Stimulated activated CD8-positive, alpha-beta memory T cell treated with anti-CD3 and anti-CD28 coated beads, Interleukin-15, amount 100 ng/mL, for 1 hour (primary cell): ENCODE measurements around the gene OXGR1.
"Not testable (repeated sequence)": the region's sequence is repeated elsewhere in the genome, so short reads cannot be mapped to it uniquely, and the experiment has no call there.

Source experiments
- DNase-seq: peaks from one replicate; pipeline ENCODE4 v3.0.0-alpha.2; 2020; ENCODE audit warnings: low read depth

The OXGR1 gene

DNA sequence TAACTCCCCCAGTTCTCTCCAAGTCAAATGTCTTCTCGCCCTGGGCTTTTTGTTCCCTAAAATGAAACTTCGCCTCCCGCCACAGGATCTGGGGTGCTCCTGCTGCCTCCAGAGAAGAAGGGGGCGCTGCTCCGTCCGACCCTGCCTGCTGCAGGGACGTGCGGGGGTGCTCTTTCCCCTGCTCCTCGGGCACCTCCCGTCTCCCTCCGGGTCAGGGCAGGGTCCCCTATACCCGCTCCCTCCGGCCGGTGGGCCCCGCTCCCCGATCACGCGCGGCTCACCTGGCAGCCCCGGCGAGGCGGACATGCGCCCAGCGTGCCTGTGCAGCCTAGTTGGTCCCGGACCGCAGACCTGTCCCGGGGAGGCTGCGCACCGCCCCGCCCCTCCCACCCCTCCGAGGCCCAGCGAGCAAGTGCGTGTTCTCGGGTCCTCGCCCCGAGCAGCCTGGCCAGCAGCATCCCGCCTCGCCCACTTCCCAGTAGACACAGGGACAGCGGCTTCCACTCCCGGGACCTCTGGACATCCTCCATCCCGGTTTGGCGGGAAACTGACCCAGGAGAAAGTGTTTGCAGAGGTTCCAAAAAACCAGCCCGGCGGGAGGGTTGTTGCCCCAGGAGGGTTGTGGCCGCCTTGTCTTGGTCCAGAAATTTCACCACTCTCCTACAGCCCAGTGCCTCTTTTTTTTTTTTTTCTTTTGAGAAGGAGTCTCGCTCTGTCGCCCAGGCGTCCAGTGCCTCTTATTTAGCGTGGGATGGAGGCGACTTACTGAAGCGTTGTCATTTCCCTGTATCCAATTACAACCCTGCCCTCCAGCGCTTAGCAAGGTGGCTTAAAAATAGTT, at the start of gene OXGR1:
Gene OXGR1 (minus strand): TSS at position 460 of the 841 bp plus-strand sequence. CDS start 6,717 bp downstream, outside the sequence.
- no peak for DNase-seq

DNA sequence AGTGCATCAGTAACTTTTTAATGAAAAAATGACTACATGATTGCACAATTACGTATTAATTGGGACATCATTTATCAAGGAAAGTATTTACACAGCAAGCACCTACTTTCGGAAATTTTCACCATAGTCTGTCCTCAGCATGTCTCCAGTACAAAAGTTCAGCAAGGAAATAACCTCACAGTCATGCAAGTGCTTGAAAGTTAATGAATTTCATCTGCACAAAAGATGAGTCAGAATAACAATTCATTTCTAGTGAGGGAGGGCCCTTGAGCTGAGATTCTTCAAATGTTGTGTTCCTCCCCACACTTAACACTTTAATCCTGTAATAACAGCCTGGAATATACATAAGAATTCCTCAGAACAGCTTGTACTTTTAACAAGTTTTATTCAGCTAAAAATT, 49.0 kb upstream of the OXGR1 start:
- DNase-seq: no peak

GRCh38 chr13:97030705-97031452, 36.6 kb upstream of the OXGR1 start:
- DNase-seq: no peak

GRCh38 chr13:97028441-97029299, 34.4 kb upstream of the OXGR1 start:
- peak; percentile 30 for DNase-seq

- DNase-seq: no peak
Measured at GRCh38 chr13:97027162-97027554, 32.9 kb upstream of the OXGR1 start.

- DNase-seq: no peak
Measured at GRCh38 chr13:97026531-97027161, 32.4 kb upstream of the OXGR1 start.

DNA sequence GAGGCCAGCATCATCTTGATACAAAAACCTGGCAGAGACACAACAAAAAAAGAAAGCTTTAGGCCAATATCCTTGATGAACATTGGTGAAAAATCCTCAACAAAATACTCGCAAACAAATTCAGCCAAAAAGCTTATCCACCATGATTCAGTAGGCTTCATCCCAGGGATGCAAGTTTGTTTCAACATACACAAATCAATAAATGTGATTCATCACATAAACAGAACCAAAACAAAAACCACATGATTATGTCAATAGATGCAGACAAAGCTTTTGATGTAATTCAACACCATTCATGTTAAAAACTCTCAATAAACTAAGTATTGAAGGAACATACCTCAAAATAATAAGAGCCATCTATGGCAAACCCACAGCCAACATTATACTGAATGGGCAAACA, 29.5 kb upstream of the OXGR1 start:
- not testable (repeated sequence) for DNase-seq

- DNase-seq: no peak
Measured at GRCh38 chr13:97023117-97023516, 28.8 kb upstream of the OXGR1 start.

- DNase-seq: no peak
Measured at GRCh38 chr13:97021241-97021640, 27.0 kb upstream of the OXGR1 start.

DNA sequence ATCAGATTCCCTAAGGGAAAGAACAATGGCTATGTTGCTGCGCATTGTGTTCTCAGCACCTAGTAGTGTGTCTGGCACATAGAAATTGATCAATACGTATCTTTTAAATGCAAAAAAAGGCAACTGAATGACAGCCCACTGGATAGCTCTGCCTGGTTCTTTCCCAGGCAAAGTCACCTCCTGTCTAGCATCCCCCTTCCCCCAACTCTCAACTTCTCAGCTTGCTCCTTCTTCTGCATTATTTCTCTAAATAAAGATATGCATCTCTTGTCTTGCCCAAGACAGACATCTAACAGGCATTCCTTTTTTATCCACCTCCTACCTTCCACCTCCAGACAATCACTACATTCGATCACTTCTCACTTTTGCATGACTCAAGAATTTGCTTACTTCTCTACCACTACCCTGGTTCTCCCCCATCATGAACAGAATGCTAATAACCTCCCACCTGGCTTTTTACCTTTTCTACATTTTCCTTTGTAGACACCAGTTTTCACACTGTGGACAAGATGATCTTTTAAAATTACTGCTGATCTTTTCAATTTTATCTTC, 26.5 kb upstream of the OXGR1 start:
- no peak for DNase-seq

DNA sequence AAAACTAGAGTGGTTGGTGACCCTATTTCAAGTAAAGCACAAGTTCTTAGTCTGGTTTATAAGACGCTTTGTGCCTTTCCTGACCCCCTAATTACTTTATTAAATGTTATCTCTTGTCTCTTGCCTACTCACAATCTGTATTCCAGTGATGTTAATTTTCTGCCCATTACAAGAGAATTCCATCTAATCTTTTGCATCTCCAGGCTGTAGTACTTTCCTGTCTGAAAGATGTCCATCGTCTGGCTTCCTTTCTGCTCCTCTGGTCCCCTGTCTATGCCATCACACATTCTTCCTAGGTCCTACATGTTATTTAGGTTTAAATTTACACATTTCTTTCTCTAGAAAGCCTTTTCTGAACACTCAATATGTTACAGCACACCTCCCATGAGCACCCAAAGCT, 25.9 kb upstream of the OXGR1 start:
- DNase-seq: no peak

DNA sequence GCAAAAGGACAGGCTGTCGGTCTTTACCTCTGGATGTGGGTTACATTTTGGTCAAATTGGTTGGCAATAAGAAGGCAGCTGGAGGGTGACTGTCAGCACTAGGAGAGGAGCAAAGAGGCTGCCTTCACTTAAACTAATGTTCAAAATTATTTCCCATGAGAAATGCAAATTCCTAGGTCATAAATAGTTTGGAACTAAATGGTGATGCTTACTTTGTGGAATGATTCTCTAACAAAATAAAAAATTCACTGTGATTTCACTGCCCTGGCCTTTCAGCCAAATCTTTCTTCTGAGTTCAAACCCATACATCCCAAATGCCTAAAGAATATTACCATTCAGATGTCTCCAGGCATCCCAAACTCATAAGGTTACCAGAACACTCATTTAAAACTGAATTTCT, 25.0 kb upstream of the OXGR1 start:
- DNase-seq: no peak

GRCh38 chr13:97018029-97018819, 23.9 kb upstream of the OXGR1 start:
- peak; percentile 6 for DNase-seq

- DNase-seq: no peak
Measured at GRCh38 chr13:97017322-97017721, 23.0 kb upstream of the OXGR1 start.

DNA sequence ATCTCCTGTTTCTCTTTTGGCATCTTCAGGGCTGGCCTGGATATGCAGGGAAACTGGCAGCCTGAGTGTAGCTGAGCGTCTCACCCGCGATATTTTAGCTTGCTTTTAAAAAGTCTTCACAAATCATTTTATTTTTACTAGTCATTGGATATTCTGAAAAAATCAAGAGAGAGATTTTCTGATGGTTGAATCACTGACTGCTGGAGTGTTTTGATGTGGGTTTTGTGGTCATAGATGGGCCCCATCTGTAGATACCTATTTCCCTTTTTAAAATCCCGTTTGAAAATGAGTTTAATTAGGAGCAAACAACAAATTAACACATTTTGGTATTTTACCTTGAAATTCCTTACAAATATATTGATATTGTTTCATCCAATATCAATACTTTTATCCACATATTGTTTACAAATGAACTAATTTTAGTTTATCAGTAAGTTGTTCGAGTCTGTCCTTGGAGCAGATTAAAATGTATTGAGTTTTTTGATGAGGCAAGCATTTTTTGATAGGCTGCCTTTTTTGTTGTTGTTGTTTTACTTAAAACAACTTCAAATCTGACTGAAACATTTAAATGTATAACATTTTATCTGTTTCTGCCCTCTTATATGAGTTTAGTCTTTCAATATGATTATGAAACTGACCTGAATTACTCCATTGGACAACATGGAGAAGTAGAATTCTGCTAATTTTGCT, 21.5 kb upstream of the OXGR1 start:
- no peak for DNase-seq

GRCh38 chr13:97012251-97013048, 18.2 kb upstream of the OXGR1 start:
- no peak for DNase-seq

DNA sequence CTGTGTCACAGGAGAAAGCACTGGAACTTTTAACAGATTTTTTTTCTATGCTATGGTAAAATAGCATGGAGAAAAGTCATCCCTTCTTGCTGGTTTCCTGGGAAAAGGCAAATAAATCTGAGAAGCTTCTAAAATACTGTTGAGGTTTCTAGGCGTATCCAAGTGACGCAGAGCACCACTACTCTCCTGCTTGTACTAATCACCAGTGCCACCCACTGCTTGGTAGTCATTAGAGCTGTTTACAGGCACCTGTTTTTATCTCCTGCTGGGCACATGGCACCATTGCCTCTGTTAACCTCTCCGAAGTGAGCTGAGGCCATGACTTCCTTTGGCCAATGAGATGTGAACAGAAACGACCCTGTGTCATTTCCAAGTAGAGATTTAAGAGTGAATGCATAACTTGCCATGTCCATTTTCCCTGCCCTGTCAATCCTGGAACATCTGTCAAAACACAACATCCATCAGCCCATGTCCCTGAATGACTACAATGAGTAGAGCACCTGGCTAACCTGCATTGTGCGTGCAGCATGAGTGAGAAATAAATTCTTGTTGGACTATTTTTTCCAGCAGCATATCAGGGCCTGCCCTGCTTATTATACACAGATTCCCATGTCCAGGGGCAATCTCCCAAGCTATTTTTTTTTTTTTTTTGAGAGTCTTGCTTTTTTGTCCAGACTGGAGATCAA, 17.3 kb upstream of the OXGR1 start:
- no peak for DNase-seq

- no peak for DNase-seq
Measured at GRCh38 chr13:97008643-97009042, 14.4 kb upstream of the OXGR1 start.
